K562 (cell line): ENCODE data around the gene CPNE8. TPM values are rescaled to one million over a fixed set of nuclear protein-coding genes. Genes with fewer than 3 reads are reported as not detected.
A peak's percentile ranks its signal among the peaks of the same experiment; 100 is the strongest.

Experiments used
- ATAC-seq: fragments of 200-7000 bp; cut with Tn5 transposase; 3 replicates; pipeline ENCODE4 v1.9.1; 2020; ENCODE audit warnings: moderate library complexity
- BruUV-seq: library from RNA; stranded (reverse); fragments of 400-500 nt; replicated peaks from 2 replicates; lab custom pipeline; 2021; lab: Mats Ljungman, UMichigan
- CTCF ChIA-PET: fragments of 300-600 bp; formaldehyde crosslinking; extraction: SDS; loops from one replicate; lab custom pipeline; 2021; ENCODE audit warnings: low intra/inter-chr PET ratio; lab: Yijun Ruan, JAX
- POLR2A ChIA-PET: fragments of 300-600, 350-650 bp; sonication (Branson Sonifier 250); formaldehyde crosslinking; extraction: SDS; loops from one replicate; lab custom pipeline; 2021; ENCODE audit warnings: antibody characterized with exemption, inconsistent platforms; lab: Yijun Ruan, JAX
- DNase-seq, 4 experiments: peaks; one replicate each; pipeline versions ENCODE4 v3.0.0 to v3.0.0-alpha.2; 2011 to 2018; ENCODE audit warnings: low spot score in 3 of 4, mixed read lengths in 3 of 4; ENCODE audit errors: extremely low read depth in 1 of 4
- FAIRE-seq: peaks from 2 replicates; lab custom pipeline; 2011; peaks lifted over from hg19 to GRCh38; lab: Jason Lieb, UNC
- H2AFZ ChIP-seq: 2 replicates; pipeline ENCODE4 v1.6.0; 2011; ENCODE audit warnings: low read depth, low read length, control low read depth, inconsistent platforms
- H3K27ac ChIP-seq: fragments of 200-600 bp; 3 replicates; pipeline ENCODE4 v1.8.0; 2011; ENCODE audit warnings: low read depth, mild to moderate bottlenecking, control low read depth, inconsistent platforms, low read length, moderate library complexity, mixed read lengths; ENCODE audit errors: extremely low read depth
- H3K27me3 ChIP-seq, 2 experiments: fragments of 300-600 bp in 1 of 2; 2 replicates in 1 of 2; 3 replicates in 1 of 2; pipeline versions ENCODE4 v1.6.0 to v1.8.0; 2011; ENCODE audit warnings: inconsistent platforms in 2 of 2, low read length in 2 of 2, mild to moderate bottlenecking in 1 of 2, mixed read lengths in 1 of 2, moderate library complexity in 1 of 2; ENCODE audit not compliant: control insufficient read depth in 2 of 2, insufficient read depth in 2 of 2
- H3K36me3 ChIP-seq: fragments of 300-600 bp; 3 replicates; pipeline ENCODE4 v1.8.0; 2011; ENCODE audit warnings: mild to moderate bottlenecking, low read length, inconsistent platforms; ENCODE audit not compliant: control insufficient read depth, insufficient read depth
- H3K4me1 ChIP-seq, 2 experiments: fragments of 200-600 bp in 1 of 2; replicated peaks in 1 of 2; 2 replicates in 1 of 2; 3 replicates in 1 of 2; pipeline versions ENCODE4 v1.5.1 to v1.8.0; 2011; ENCODE audit warnings: inconsistent platforms in 2 of 2, low read length in 2 of 2, mild to moderate bottlenecking in 1 of 2, mixed read lengths in 1 of 2, moderate library complexity in 1 of 2; ENCODE audit not compliant: control insufficient read depth in 2 of 2, insufficient read depth in 2 of 2
- H3K4me2 ChIP-seq: 2 replicates; pipeline ENCODE4 v1.6.1; 2011; ENCODE audit warnings: low read length, control low read depth, inconsistent platforms, mixed read lengths; ENCODE audit not compliant: insufficient read depth
- H3K4me3 ChIP-seq: fragments of 200-600 bp; sonication (generic), shearing (Covaris generic); 2 replicates; pipeline ENCODE4 v1.5.1; 2016; ENCODE audit warnings: control low read depth, inconsistent platforms
- H3K79me2 ChIP-seq: fragments of 200-600 bp; 3 replicates; pipeline ENCODE4 v1.8.0; 2011; ENCODE audit warnings: low read length, inconsistent platforms; ENCODE audit not compliant: control insufficient read depth, insufficient read depth
- H3K9ac ChIP-seq, 2 experiments: 2 replicates each; pipeline versions ENCODE4 v1.6.0 to v1.6.1; 2011; ENCODE audit warnings: low read depth in 2 of 2, low read length in 2 of 2, control low read depth in 1 of 2, inconsistent platforms in 1 of 2, mild to moderate bottlenecking in 1 of 2, mixed read lengths in 1 of 2; ENCODE audit not compliant: insufficient read depth in 1 of 2
- H3K9me1 ChIP-seq: one replicate; pipeline ENCODE4 v1.6.0; 2011; ENCODE audit warnings: inconsistent platforms, mild to moderate bottlenecking, low read length, moderate library complexity; ENCODE audit not compliant: control insufficient read depth, insufficient read depth
- H3K9me3 ChIP-seq: replicated peaks from 2 replicates; pipeline ENCODE4 v1.5.1; 2011; ENCODE audit warnings: low read depth, low read length, inconsistent platforms; ENCODE audit not compliant: control insufficient read depth, insufficient read depth
- H4K20me1 ChIP-seq: replicated peaks from 2 replicates; pipeline ENCODE4 v1.6.1; 2011; ENCODE audit warnings: low read length, inconsistent platforms, mixed read lengths; ENCODE audit not compliant: control insufficient read depth, insufficient read depth
- C11orf30 ChIP-seq: fragments of 450-650 bp; IDR thresholded peaks from 2 replicates; pipeline ENCODE4 v1.6.1; 2016; ENCODE audit warnings: low read depth, mild to moderate bottlenecking
- CTCFL ChIP-seq: IDR thresholded peaks from 2 replicates; pipeline ENCODE4 v1.6.1; 2011; ENCODE audit warnings: borderline replicate concordance, low read depth, mild to moderate bottlenecking, moderate library complexity, low read length; ENCODE audit not compliant: insufficient read depth, poor library complexity, severe bottlenecking
- KLF6 ChIP-seq: fragments of 250-450 bp; sonication (Bioruptor Pico); IDR thresholded peaks from 2 replicates; pipeline ENCODE4 v1.4.0; 2020; ENCODE audit warnings: mild to moderate bottlenecking, moderate library complexity, borderline replicate concordance
- MAFF ChIP-seq: IDR thresholded peaks from 2 replicates; pipeline ENCODE4 v1.6.1; 2012; ENCODE audit warnings: low read length, improper control_type of control experiment
- MAFG ChIP-seq: fragments of 450-650 bp; conservative IDR thresholded peaks from 2 replicates; pipeline ENCODE4 v1.6.1; 2016; ENCODE audit warnings: missing genetic modification characterization, missing compliant biosample characterization
- MAFK ChIP-seq: IDR thresholded peaks from 2 replicates; pipeline ENCODE4 v1.6.1; 2011; ENCODE audit warnings: low read length, improper control_type of control experiment
- WHSC1 ChIP-seq: IDR thresholded peaks from one replicate; pipeline ENCODE4 v1.6.1; 2012; ENCODE audit warnings: low read length, control low read depth, inconsistent platforms
- ZNF316 ChIP-seq: fragments of 450-650 bp; IDR thresholded peaks from 2 replicates; pipeline ENCODE4 v1.6.1; 2016
- WGBS: fragments of 100-300 bp; shearing (Covaris generic); methylation state at CpG from one replicate; pipeline ENCODE4 v1.1.6; 2016; ENCODE audit warnings: low coverage, mixed read lengths; ENCODE audit not compliant: insufficient coverage; ENCODE audit errors: missing lambda C conversion rate; 5-methylcytosine and 5-hydroxymethylcytosine counted together
- in situ Hi-C: fragments of 300-500 bp; cut with MboI; formaldehyde crosslinking; loops from 4 replicates; pipeline ENCODE4 v1.15.0; 2018; ENCODE audit warnings: inconsistent platforms, mixed read lengths
- intact Hi-C: fragments of 100-400 bp; cut with micrococcal nuclease; formaldehyde crosslinking; loops from 2 replicates; pipeline ENCODE4 v1.14.2; 2022
- polyA plus RNA-seq, 8 experiments: library from polyadenylated mRNA; depleted of rRNA in 4 of 8; stranded (reverse) in 5 of 8; unstranded in 3 of 8; fragments of >200 nt; fragmentation: Nextera tagmentation in 2 of 8; fragmentation: Illumina TruSeq in 1 of 8; extraction: Ambion mirVana in 2 of 8; extraction: Trizol in 1 of 8; gene quantifications; 2 replicates each; pipeline versions ENCODE4 v1.2.1 to v1.2.3, GENCODE V29; 2011 to 2014; ENCODE audit warnings: inconsistent platforms in 1 of 8, missing spikeins in 1 of 8
- total RNA-seq, 7 experiments: library from RNA; depleted of rRNA in 6 of 7; stranded (reverse); fragments of >200 nt in 6 of 7; fragmentation: Illumina TruSeq in 2 of 7; extraction: Trizol in 2 of 7; gene quantifications; 2 replicates each; pipeline versions ENCODE4 v1.2.1 to v1.2.3, GENCODE V29; 2011 to 2021; ENCODE audit warnings: low replicate concordance in 1 of 7
- TF ChIP-seq, protein P1 (sequence below): sonication (generic); formaldehyde crosslinking; IDR thresholded peaks from 2 replicates; pipeline ENCODE4 v1.8.1; 2023; ENCODE audit warnings: missing genetic modification reagents, mild to moderate bottlenecking, borderline replicate concordance

Gene CPNE8
- total and polyA plus RNA-seq, 9 of the 15 experiments (the other 6 are each of a cell fraction or from before 2014, with no cell fraction given): 2.4 to 7.0 (median 4.2) TPM

DNA sequence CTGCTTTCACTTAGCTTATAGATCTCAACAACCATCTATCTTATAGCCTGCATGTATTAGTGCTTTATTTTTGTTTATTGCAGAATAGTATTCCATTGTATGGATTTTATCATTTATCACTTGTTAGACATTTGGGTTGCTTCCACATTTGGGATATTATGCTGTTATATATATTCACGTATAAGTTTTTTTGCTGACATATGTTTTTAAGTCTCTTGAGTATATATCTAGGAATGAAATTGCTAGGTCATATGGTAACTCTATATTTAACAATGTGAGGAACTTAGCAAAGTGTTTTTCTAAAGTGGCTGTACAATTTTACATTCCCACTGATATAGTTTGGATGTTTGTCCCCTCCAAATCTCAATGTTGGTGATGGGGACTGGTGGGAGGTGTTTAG, 208.1 kb downstream of the CPNE8 start:
- BruUV-seq: no TSS peak
- in situ Hi-C loops: no loop called here
- POLR2A ChIA-PET: interaction anchor here (0.5 to 0.8 kb wide), 2 partner anchors 10 to 509 kb away, joined by 3 read pairs; no protein-coding TSS in a partner anchor

More for the DNA sequence above, 208.1 kb downstream of the CPNE8 start:
- Histone ChIP-seq H4K20me1 (no peaks in the 10 kb centered on the region), H3K4me3 (no peak overlapping the region), H2AFZ (no peak overlapping the region), H3K36me3 (no peaks in the 10 kb centered on the region), H3K4me2 (no peak overlapping the region), H3K9me1 (no peaks in the 10 kb centered on the region), H3K27me3 (no peaks in the 10 kb centered on the region), H3K27ac (no peak overlapping the region), H3K79me2 (no peaks in the 10 kb centered on the region)
- DNase-seq: no peak
- WGBS: 39% methylated on average over 1 of the region's 1 CpG
- no peak for ATAC-seq
- intact Hi-C loops: no loop called here
- no peak for FAIRE-seq
- TF ChIP-seq, protein P1, sequence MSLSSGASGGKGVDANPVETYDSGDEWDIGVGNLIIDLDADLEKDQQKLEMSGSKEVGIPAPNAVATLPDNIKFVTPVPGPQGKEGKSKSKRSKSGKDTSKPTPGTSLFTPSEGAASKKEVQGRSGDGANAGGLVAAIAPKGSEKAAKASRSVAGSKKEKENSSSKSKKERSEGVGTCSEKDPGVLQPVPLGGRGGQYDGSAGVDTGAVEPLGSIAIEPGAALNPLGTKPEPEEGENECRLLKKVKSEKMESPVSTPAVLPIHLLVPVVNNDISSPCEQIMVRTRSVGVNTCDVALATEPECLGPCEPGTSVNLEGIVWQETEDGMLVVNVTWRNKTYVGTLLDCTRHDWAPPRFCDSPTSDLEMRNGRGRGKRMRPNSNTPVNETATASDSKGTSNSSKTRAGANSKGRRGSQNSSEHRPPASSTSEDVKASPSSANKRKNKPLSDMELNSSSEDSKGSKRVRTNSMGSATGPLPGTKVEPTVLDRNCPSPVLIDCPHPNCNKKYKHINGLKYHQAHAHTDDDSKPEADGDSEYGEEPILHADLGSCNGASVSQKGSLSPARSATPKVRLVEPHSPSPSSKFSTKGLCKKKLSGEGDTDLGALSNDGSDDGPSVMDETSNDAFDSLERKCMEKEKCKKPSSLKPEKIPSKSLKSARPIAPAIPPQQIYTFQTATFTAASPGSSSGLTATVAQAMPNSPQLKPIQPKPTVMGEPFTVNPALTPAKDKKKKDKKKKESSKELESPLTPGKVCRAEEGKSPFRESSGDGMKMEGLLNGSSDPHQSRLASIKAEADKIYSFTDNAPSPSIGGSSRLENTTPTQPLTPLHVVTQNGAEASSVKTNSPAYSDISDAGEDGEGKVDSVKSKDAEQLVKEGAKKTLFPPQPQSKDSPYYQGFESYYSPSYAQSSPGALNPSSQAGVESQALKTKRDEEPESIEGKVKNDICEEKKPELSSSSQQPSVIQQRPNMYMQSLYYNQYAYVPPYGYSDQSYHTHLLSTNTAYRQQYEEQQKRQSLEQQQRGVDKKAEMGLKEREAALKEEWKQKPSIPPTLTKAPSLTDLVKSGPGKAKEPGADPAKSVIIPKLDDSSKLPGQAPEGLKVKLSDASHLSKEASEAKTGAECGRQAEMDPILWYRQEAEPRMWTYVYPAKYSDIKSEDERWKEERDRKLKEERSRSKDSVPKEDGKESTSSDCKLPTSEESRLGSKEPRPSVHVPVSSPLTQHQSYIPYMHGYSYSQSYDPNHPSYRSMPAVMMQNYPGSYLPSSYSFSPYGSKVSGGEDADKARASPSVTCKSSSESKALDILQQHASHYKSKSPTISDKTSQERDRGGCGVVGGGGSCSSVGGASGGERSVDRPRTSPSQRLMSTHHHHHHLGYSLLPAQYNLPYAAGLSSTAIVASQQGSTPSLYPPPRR (CRISPR knock-in tag): no peak
- TF ChIP-seq KLF6 (CRISPR knock-in tag) (no peak), C11orf30 (peak; percentile 56), MAFF (peak; percentile 50), MAFK (peak; percentile 53; the same call in 1 of the 2 replicates), CTCFL (no peak), ZNF316 (peak; percentile 81), WHSC1 (no peak), MAFG (tag) (peak; percentile 47)
- TF ChIP-seq, all 486 proteins: peak for 5
- CTCF ChIA-PET: no interaction called here
- Histone ChIP-seq H3K4me1 (no peaks in the 10 kb centered on the region), H3K9ac (no peak overlapping the region), H3K9me3 (no peaks in the 10 kb centered on the region)
